Breast epithelium (tissue), 4 donors: ENCODE measurements around the gene NUMB. TPM values are rescaled to one million over a fixed set of nuclear protein-coding genes. Genes with fewer than 3 reads are reported as not detected.

Source experiments
- DNase-seq, 2 donors: peaks; one replicate each; pipeline ENCODE4 v3.0.0-alpha.2; 2019; ENCODE audit warnings: low spot score in 2 of 2
- H3K27ac ChIP-seq, 2 donors: fragments of 200-600 bp; sonication (generic) in 1 of 2; one replicate each; pipeline ENCODE4 v1.5.1; 2016 to 2019; ENCODE audit warnings: mild to moderate bottlenecking in 1 of 2
- H3K27me3 ChIP-seq, 2 donors: fragments of 200-600 bp; sonication (generic) in 1 of 2; one replicate each; pipeline versions ENCODE4 v1.5.1 to v1.6.0; 2017 to 2019; ENCODE audit warnings: control low read depth in 1 of 2, mild to moderate bottlenecking in 1 of 2
- H3K36me3 ChIP-seq: fragments of 200-600 bp; one replicate; pipeline ENCODE4 v1.5.1; 2019
- H3K4me1 ChIP-seq, 2 donors: fragments of 200-600 bp; sonication (generic); one replicate each; pipeline ENCODE4 v1.5.1; 2016 to 2019; ENCODE audit warnings: control low read depth in 1 of 2
- H3K4me3 ChIP-seq, 3 donors: fragments of 200-600 bp; sonication (generic); 1 replicate in 2 of 3; 2 replicates in 1 of 3; pipeline ENCODE4 v1.5.1; 2016 to 2019; ENCODE audit warnings: mild to moderate bottlenecking in 3 of 3, moderate library complexity in 2 of 3
- H3K9me3 ChIP-seq, 2 donors: fragments of 200-600 bp; sonication (generic) in 1 of 2; one replicate each; pipeline ENCODE4 v1.5.1; 2016 to 2019; ENCODE audit warnings: control low read depth in 1 of 2
- POLR2A ChIP-seq: fragments of 450-650 bp; IDR thresholded peaks from one replicate; pipeline ENCODE4 v1.6.1; 2016; ENCODE audit warnings: antibody characterized with exemption, mild to moderate bottlenecking, moderate library complexity
- POLR2AphosphoS5 ChIP-seq, 3 donors: sonication (generic); formaldehyde crosslinking; IDR thresholded peaks; one replicate each; pipeline ENCODE4 v1.6.1; 2017; ENCODE audit warnings: antibody characterized with exemption in 3 of 3
- intact Hi-C: fragments of 100-400 bp; cut with DNase I; formaldehyde crosslinking; loops from one replicate; pipeline ENCODE4 v1.15.1; 2023; ENCODE audit warnings: low total_unique reads
- total RNA-seq, 3 donors: library from RNA; depleted of rRNA; stranded (reverse); fragments of >200 nt; gene quantifications; one replicate each; pipeline ENCODE4 v1.1.0, GENCODE V29; 2016
- TF ChIP-seq, protein P1 (sequence below), 3 donors: fragments of 450-650 bp; IDR thresholded peaks; one replicate each; pipeline ENCODE4 v1.5.1; 2016 to 2017; ENCODE audit warnings: antibody characterized with exemption in 3 of 3, mild to moderate bottlenecking in 3 of 3, moderate library complexity in 3 of 3

NUMB gene
- total RNA-seq, 3 donors from 2014 or later, result 49.6 to 84.0 (median 61.6) TPM

DNA sequence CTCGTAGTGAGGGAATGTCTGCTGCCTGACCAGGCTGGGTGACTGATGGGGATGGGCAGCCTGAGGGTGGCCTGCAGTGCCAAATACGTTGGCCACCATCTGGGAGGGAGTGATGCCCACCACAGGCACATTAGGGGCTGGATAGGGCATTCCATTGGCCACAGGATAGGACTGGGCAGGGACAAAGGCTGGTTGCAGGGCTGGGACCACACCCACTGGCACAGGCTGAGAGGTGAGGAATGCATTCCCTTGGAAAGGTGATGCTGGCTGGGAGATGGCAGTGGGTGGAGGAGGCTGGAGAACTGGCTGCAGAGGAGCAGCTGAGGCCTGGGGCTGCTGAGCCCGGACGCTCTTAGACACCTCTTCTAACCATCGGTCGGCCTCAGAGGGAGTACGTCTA lies 181.5 kb downstream of the NUMB start:
- Histone ChIP-seq H3K27ac (no peak overlapping the region), H3K36me3 (peaks cover 5% of the 10 kb centered on the region), H3K27me3 (no peaks in the 10 kb centered on the region), H3K4me3 (no peak overlapping the region), H3K9me3 (no peaks in the 10 kb centered on the region), H3K4me1 (no peaks in the 10 kb centered on the region)
- intact Hi-C loops, result no loop called here
- DNase-seq, result no peak
- TF ChIP-seq, protein P1, sequence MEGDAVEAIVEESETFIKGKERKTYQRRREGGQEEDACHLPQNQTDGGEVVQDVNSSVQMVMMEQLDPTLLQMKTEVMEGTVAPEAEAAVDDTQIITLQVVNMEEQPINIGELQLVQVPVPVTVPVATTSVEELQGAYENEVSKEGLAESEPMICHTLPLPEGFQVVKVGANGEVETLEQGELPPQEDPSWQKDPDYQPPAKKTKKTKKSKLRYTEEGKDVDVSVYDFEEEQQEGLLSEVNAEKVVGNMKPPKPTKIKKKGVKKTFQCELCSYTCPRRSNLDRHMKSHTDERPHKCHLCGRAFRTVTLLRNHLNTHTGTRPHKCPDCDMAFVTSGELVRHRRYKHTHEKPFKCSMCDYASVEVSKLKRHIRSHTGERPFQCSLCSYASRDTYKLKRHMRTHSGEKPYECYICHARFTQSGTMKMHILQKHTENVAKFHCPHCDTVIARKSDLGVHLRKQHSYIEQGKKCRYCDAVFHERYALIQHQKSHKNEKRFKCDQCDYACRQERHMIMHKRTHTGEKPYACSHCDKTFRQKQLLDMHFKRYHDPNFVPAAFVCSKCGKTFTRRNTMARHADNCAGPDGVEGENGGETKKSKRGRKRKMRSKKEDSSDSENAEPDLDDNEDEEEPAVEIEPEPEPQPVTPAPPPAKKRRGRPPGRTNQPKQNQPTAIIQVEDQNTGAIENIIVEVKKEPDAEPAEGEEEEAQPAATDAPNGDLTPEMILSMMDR (IDR thresholded peaks at IDR 0.05), result no peak
- TF ChIP-seq POLR2AphosphoS5 (IDR thresholded peaks at IDR 0.05), result no peak
- TF ChIP-seq POLR2A, result no peak

DNA sequence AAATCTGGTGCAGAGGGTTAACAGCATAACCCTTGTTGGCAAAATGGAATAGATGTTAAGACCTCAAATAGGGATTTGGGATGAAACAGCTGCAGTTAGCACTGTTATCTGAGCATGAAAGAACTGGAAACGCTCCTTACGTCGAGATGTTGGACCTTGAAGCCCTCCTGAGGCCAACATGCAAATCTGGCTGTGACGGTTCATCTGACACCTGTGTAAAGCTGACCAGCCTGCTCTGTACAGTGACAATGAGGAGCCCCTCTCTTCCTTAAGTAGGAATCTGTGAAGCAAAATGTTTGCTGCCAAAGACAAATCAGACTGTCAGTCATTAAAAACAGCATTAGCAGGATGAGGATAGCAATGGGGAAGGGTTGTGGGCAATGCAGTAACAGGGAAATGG lies 184.5 kb downstream of the NUMB start:
- intact Hi-C loops, result no loop called here
- TF ChIP-seq POLR2A (no peak), POLR2AphosphoS5 (IDR thresholded peaks at IDR 0.05) (no peak)
- TF ChIP-seq, protein P1 (IDR thresholded peaks at IDR 0.05), result no peak
- H3K36me3 ChIP-seq, result no peaks in the 10 kb centered on the region

DNA sequence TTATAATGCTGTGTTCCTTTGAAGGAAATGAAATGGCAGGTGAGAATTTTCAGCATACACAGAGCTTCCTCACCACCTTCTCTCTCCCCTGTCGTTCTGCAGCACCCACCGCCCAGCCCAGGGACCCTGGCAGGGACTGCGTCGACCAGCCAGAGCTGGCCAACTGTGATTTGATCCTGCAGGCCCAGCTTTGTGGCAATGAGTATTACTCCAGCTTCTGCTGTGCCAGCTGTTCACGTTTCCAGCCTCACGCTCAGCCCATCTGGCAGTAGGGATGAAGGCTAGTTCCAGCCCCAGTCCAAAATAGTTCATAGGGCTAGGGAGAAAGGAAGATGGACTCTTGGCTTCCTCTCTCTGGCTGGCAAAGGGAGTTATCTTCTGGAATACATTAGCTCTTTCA lies 186.0 kb downstream of the NUMB start:
- H3K27ac ChIP-seq, result no peak overlapping the region
- intact Hi-C loops, result no loop called here
- no peaks in the 10 kb centered on the region for H3K9me3 ChIP-seq
- peaks cover 0 to 7% of the 10 kb centered on the region in 2 donors for H3K4me1 ChIP-seq
- H3K27me3 ChIP-seq, result no peaks in the 10 kb centered on the region
- TF ChIP-seq POLR2AphosphoS5 (IDR thresholded peaks at IDR 0.05), result no peak
- TF ChIP-seq, protein P1 (IDR thresholded peaks at IDR 0.05), result no peak
- no peak for DNase-seq
- no peak overlapping the region for H3K4me3 ChIP-seq
- H3K36me3 ChIP-seq, result no peaks in the 10 kb centered on the region

More for the DNA sequence above, 184.5 kb downstream of the NUMB start:
- peaks cover 0 to 7% of the 10 kb centered on the region in 2 donors for H3K4me1 ChIP-seq
- H3K27me3 ChIP-seq, result no peaks in the 10 kb centered on the region
- no peaks in the 10 kb centered on the region for H3K9me3 ChIP-seq
- DNase-seq, result no peak
- H3K4me3 ChIP-seq, result no peak overlapping the region
- H3K27ac ChIP-seq, result no peak overlapping the region

DNA sequence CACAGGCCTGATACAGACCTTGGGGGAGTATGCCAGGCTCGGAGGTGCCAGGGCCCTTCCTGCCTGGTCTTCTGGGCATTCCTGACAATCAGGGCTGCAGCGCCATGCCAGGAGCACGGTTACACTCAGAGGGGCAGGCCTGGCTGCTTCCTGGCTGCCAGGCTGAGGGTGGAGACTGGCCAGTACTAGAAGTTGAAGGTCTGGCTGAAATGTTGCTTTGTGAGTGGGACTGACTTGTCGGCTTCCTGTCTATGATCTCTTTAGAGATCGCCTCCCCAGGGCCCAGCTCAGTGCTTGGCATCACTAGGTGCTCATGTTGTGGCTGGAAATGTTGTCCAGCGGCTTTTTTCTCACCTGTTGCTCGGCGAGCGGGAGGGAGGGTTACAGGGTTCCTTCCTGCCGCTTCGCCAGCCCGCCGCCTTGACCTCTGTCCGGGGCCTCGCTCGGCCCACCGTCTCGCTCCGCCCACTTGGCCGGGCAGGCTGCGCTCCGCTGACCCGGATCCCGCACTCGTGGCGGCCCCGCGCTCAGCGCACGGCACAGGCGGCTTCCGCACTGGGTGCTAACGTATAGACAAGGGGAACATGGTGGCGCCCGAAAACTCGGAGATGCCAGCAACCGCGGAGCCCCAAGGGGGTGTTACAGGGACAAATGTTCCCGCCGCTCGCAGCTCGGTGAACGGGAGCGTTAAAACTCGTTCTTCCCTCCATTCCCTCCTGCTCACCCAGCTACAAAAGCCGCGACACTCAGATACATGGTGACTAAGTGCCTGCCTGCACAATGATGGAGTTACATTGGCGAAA lies 188.4 kb downstream of the NUMB start:
- DNase-seq, result no peak
- H3K27ac ChIP-seq, result peak overlapping the region; percentile 50 to 65
- intact Hi-C loops, result no loop called here
- H3K4me3 ChIP-seq, result peak overlapping the region; percentile 35 to 69 (median 55)
- H3K4me1 ChIP-seq, result peaks cover 0 to 7% of the 10 kb centered on the region in 2 donors
- TF ChIP-seq POLR2A, result no peak
- TF ChIP-seq, protein P1 (IDR thresholded peaks at IDR 0.05), result no peak
- TF ChIP-seq POLR2AphosphoS5 (IDR thresholded peaks at IDR 0.05), result no peak
- no peaks in the 10 kb centered on the region for H3K9me3 ChIP-seq
- H3K36me3 ChIP-seq, result no peaks in the 10 kb centered on the region
- H3K27me3 ChIP-seq, result no peaks in the 10 kb centered on the region

DNA sequence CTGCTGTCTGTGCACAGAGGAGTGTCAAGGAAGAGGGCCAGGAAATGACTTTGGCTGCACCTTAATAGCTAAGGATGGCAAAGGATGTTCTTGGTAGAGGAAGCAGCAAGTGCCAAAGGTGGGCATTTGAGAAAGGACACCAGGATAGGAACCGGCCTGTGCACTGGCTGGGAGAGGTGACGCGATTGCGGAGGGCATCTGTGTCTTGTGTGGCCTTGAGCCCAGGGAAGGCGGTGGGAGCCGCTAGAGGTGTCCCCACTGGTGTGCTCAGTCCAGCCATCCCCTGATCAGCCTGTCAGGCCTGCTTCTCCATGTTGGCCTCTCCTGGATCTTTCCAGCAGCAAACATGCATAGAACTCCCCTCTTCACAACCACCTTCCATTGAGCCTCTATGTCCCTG lies 190.9 kb downstream of the NUMB start:
- no peaks in the 10 kb centered on the region for H3K27me3 ChIP-seq
- intact Hi-C loops, result no loop called here
- no peak overlapping the region for H3K4me3 ChIP-seq
- H3K27ac ChIP-seq, result no peak overlapping the region
- H3K4me1 ChIP-seq, result peaks cover 0 to 7% of the 10 kb centered on the region in 2 donors
- TF ChIP-seq POLR2AphosphoS5 (IDR thresholded peaks at IDR 0.05) (no peak), POLR2A (no peak)
- TF ChIP-seq, protein P1 (IDR thresholded peaks at IDR 0.05), result no peak
- no peaks in the 10 kb centered on the region for H3K36me3 ChIP-seq
- H3K9me3 ChIP-seq, result no peaks in the 10 kb centered on the region
- DNase-seq, result no peak
